NCI-H226 (cell line): Measurements from ENCODE around the gene GRWD1.

ENCODE experiments used
- DNase-seq: peaks from one replicate; pipeline ENCODE4 v3.0.0-alpha.2; 2015

The GRWD1 gene

GRCh38 chr19:48428670-48429069, 17.1 kb upstream of the GRWD1 start:
- no peak for DNase-seq

- DNase-seq, result no peak
Measured at GRCh38 chr19:48433337-48433736, 12.4 kb upstream of the GRWD1 start.

- no peak for DNase-seq
Measured at GRCh38 chr19:48436586-48436985, 9.2 kb upstream of the GRWD1 start.

- DNase-seq, result no peak
Measured at GRCh38 chr19:48441360-48442050, 4.3 kb upstream of the GRWD1 start.

- no peak for DNase-seq
Measured at GRCh38 chr19:48442116-48443035, 3.4 kb upstream of the GRWD1 start.

GRCh38 chr19:48443256-48443655, 2.5 kb upstream of the GRWD1 start:
- DNase-seq, result no peak

- no peak for DNase-seq
Measured at GRCh38 chr19:48443731-48444128, 2.1 kb upstream of the GRWD1 start.

GRCh38 chr19:48444129-48444935, 1.5 kb upstream of the GRWD1 start:
- DNase-seq, result no peak

GRCh38 chr19:48444936-48445200, 915 bp upstream of the GRWD1 start:
- DNase-seq, result no peak

GRCh38 chr19:48445256-48445605, 552 bp upstream of the GRWD1 start:
- peak; percentile 63 for DNase-seq

- no peak for DNase-seq
Measured at GRCh38 chr19:48446579-48446978, 796 bp downstream of the GRWD1 start.

GRCh38 chr19:48448563-48448962, 2.8 kb downstream of the GRWD1 start:
- DNase-seq, result no peak

- DNase-seq, result no peak
Measured at GRCh38 chr19:48450441-48450840, 4.7 kb downstream of the GRWD1 start.

- DNase-seq, result no peak
Measured at GRCh38 chr19:48450863-48451262, 5.1 kb downstream of the GRWD1 start.

- no peak for DNase-seq
Measured at GRCh38 chr19:48451624-48452023, 5.8 kb downstream of the GRWD1 start.

- no peak for DNase-seq
Measured at GRCh38 chr19:48452289-48453190, 6.8 kb downstream of the GRWD1 start.

GRCh38 chr19:48454150-48454730, 8.5 kb downstream of the GRWD1 start:
- no peak for DNase-seq

GRCh38 chr19:48455171-48455907, 9.6 kb downstream of the GRWD1 start, which contains the start of gene KCNJ14:
Gene KCNJ14 (plus strand): TSS chr19:48455574. CDS start chr19:48461725, 6,151 bp downstream.
- no peak for DNase-seq

GRCh38 chr19:48455908-48456562, 10.3 kb downstream of the GRWD1 start:
- no peak for DNase-seq

GRCh38 chr19:48456864-48457263, 11.1 kb downstream of the GRWD1 start:
- no peak for DNase-seq

GRCh38 chr19:48458016-48458415, 12.2 kb downstream of the GRWD1 start:
- no peak for DNase-seq
